HepG2 (cell line): ENCODE results near the gene MYCBP2. TPM values are rescaled to one million over a fixed set of nuclear protein-coding genes. Genes with fewer than 3 reads are reported as not detected.
A peak's percentile ranks its signal among the peaks of the same experiment; 100 is the strongest.

ENCODE experiments used
- ARNTL ChIP-seq: sonication (generic); formaldehyde crosslinking; IDR thresholded peaks from 2 replicates; pipeline ENCODE4 v1.4.0; 2020; ENCODE audit warnings: mild to moderate bottlenecking, missing genetic modification reagents
- ATF1 ChIP-seq: IDR thresholded peaks from 2 replicates; pipeline ENCODE4 v1.6.1; 2016; ENCODE audit warnings: mild to moderate bottlenecking, control low read depth
- BORCS8-MEF2B ChIP-seq: sonication (generic); formaldehyde crosslinking; IDR thresholded peaks from 2 replicates; pipeline ENCODE4 v1.8.0; 2022; ENCODE audit warnings: mild to moderate bottlenecking, missing genetic modification reagents
- CBX5 ChIP-seq: sonication (generic); formaldehyde crosslinking; IDR thresholded peaks from 2 replicates; pipeline ENCODE4 v1.4.0; 2020; ENCODE audit warnings: missing genetic modification reagents, borderline replicate concordance
- HNRNPLL ChIP-seq: fragments of 200-400 bp; formaldehyde crosslinking; IDR thresholded peaks from 2 replicates; pipeline ENCODE4 v1.6.1; 2017; ENCODE audit warnings: mild to moderate bottlenecking, low read depth, low read length; ENCODE audit not compliant: poor library complexity, severe bottlenecking
- MAX ChIP-seq: IDR thresholded peaks from 2 replicates; pipeline ENCODE4 v1.6.1; 2012; ENCODE audit warnings: inconsistent platforms
- SMAD3 ChIP-seq: sonication (generic); formaldehyde crosslinking; IDR thresholded peaks from 2 replicates; pipeline ENCODE4 v1.4.0; 2020; ENCODE audit warnings: missing genetic modification reagents
- SOX5 ChIP-seq: IDR thresholded peaks from 2 replicates; pipeline ENCODE4 v1.6.1; 2016; ENCODE audit warnings: borderline replicate concordance
- TARDBP ChIP-seq: sonication (generic); formaldehyde crosslinking; IDR thresholded peaks from 2 replicates; pipeline ENCODE4 v1.8.0; 2022; ENCODE audit warnings: mild to moderate bottlenecking, missing genetic modification reagents
- TCF7 ChIP-seq: sonication (generic); IDR thresholded peaks from 2 replicates; pipeline ENCODE4 v1.6.1; 2016; ENCODE audit warnings: antibody characterized with exemption, low read depth
- U2AF2 ChIP-seq: fragments of 200-400 bp; formaldehyde crosslinking; IDR thresholded peaks from 2 replicates; pipeline ENCODE4 v1.6.1; 2017; ENCODE audit warnings: low read depth, mild to moderate bottlenecking, low read length
- ZBTB2 ChIP-seq: sonication (generic); formaldehyde crosslinking; IDR thresholded peaks from 2 replicates; pipeline ENCODE4 v1.8.0; 2022; ENCODE audit warnings: low read depth, missing genetic modification reagents
- ZBTB20 ChIP-seq: sonication (generic); formaldehyde crosslinking; IDR thresholded peaks from 2 replicates; pipeline ENCODE4 v1.8.1; 2023; ENCODE audit warnings: missing genetic modification reagents, low read depth, mild to moderate bottlenecking, borderline replicate concordance
- ZFP36L1 ChIP-seq: sonication (generic); formaldehyde crosslinking; IDR thresholded peaks from 2 replicates; pipeline ENCODE4 v1.8.0; 2022; ENCODE audit warnings: mild to moderate bottlenecking, missing genetic modification reagents, moderate library complexity
- ZGPAT ChIP-seq: IDR thresholded peaks from 2 replicates; pipeline ENCODE4 v1.6.1; 2016; ENCODE audit warnings: mild to moderate bottlenecking
- ZNF225 ChIP-seq: sonication (generic); formaldehyde crosslinking; IDR thresholded peaks from 2 replicates; pipeline ENCODE4 v1.4.0; 2020; ENCODE audit warnings: mild to moderate bottlenecking, missing genetic modification reagents
- ZNF367 ChIP-seq: sonication (generic); formaldehyde crosslinking; IDR thresholded peaks from 2 replicates; pipeline ENCODE4 v1.4.0; 2020; ENCODE audit warnings: missing genetic modification reagents, borderline replicate concordance
- ZNF382 ChIP-seq: sonication (generic); formaldehyde crosslinking; IDR thresholded peaks from 2 replicates; pipeline ENCODE4 v1.5.0; 2020; ENCODE audit warnings: missing genetic modification reagents, mild to moderate bottlenecking, borderline replicate concordance
- ZNF441 ChIP-seq: sonication (generic); formaldehyde crosslinking; IDR thresholded peaks from 2 replicates; pipeline ENCODE4 v1.7.0; 2021; ENCODE audit warnings: missing genetic modification reagents, borderline replicate concordance
- ZNF547 ChIP-seq: sonication (generic); formaldehyde crosslinking; IDR thresholded peaks from 2 replicates; pipeline ENCODE4 v1.5.1; 2020; ENCODE audit warnings: mild to moderate bottlenecking, missing genetic modification reagents
- ZNF609 ChIP-seq: sonication (generic); formaldehyde crosslinking; IDR thresholded peaks from 2 replicates; pipeline ENCODE4 v1.4.0; 2020; ENCODE audit warnings: mild to moderate bottlenecking, missing genetic modification reagents, borderline replicate concordance
- polyA plus RNA-seq, 8 experiments: library from polyadenylated mRNA; depleted of rRNA in 3 of 8; stranded (reverse) in 7 of 8; unstranded in 1 of 8; fragments of >200 nt; fragmentation: Illumina TruSeq in 4 of 8; extraction: Trizol in 4 of 8; gene quantifications; 2 replicates each; pipeline versions ENCODE4 v1.2.1 to v1.2.3, GENCODE V29; 2011 to 2016; ENCODE audit warnings: low read depth in 4 of 8, missing spikeins in 1 of 8, mixed read lengths in 1 of 8; ENCODE audit not compliant: insufficient read depth in 1 of 8
- total RNA-seq, 5 experiments: library from RNA; depleted of rRNA; stranded (reverse); fragments of >200 nt; fragmentation: Illumina TruSeq; extraction: Trizol; gene quantifications; 2 replicates each; pipeline ENCODE4 v1.2.3, GENCODE V29; 2016; ENCODE audit warnings: low read depth in 1 of 5

MYCBP2 gene
- total and polyA plus RNA-seq, 2 of the 13 experiments (the other 11 are each of a cell fraction or from before 2014, with no cell fraction given) = 16.3 to 35.3 TPM

GRCh38 chr13:77326905-77327604 is at the start of gene MYCBP2 (continued):
- no peak for TF ChIP-seq ZNF609
- no peak for TF ChIP-seq ZNF367 (CRISPR knock-in tag)
- peak; percentile 83; the same call in 1 of the 2 replicates for TF ChIP-seq TARDBP (CRISPR knock-in tag)
- TF ChIP-seq BORCS8-MEF2B (CRISPR knock-in tag) = no peak; the same call in 1 of the 2 replicates
- TF ChIP-seq ZNF382 (CRISPR knock-in tag) = no peak
- TF ChIP-seq ZNF441 (CRISPR knock-in tag) = 0 out of 2 replicates have a peak, but pooled peaks have one; percentile 33
- peak; percentile 69 for TF ChIP-seq SOX5 (CRISPR knock-in tag)
- TF ChIP-seq ATF1 (CRISPR knock-in tag) = no peak
- TF ChIP-seq HNRNPLL = peak; percentile 93
- TF ChIP-seq U2AF2 = no peak
- 0 out of 2 replicates have a peak, but pooled peaks have one; percentile 74 for TF ChIP-seq ZGPAT
- peak; percentile 45; the same call in 1 of the 2 replicates for TF ChIP-seq ZBTB2 (CRISPR knock-in tag)
- peak; percentile 72; the same call in 1 of the 2 replicates for TF ChIP-seq CBX5 (CRISPR knock-in tag)
- peak; percentile 88 for TF ChIP-seq SMAD3 (CRISPR knock-in tag)
- no peak; the same call in 1 of the 2 replicates for TF ChIP-seq ZBTB20
- no peak for TF ChIP-seq ZNF547 (CRISPR knock-in tag)
- TF ChIP-seq ZFP36L1 (CRISPR knock-in tag) = no peak
- no peak for TF ChIP-seq TCF7
- TF ChIP-seq MAX = peak; percentile 91
- no peak for TF ChIP-seq ZNF225 (CRISPR knock-in tag)
- no peak for TF ChIP-seq ARNTL (CRISPR knock-in tag)
